ENCODE results near the gene TBC1D5. TPM values are rescaled to one million over a fixed set of nuclear protein-coding genes. Genes with fewer than 3 reads are reported as not detected.
"Not testable (repeated sequence)": the region's sequence is repeated elsewhere in the genome, so short reads cannot be mapped to it uniquely, and the experiment has no call there.

The TBC1D5 gene, protein sequence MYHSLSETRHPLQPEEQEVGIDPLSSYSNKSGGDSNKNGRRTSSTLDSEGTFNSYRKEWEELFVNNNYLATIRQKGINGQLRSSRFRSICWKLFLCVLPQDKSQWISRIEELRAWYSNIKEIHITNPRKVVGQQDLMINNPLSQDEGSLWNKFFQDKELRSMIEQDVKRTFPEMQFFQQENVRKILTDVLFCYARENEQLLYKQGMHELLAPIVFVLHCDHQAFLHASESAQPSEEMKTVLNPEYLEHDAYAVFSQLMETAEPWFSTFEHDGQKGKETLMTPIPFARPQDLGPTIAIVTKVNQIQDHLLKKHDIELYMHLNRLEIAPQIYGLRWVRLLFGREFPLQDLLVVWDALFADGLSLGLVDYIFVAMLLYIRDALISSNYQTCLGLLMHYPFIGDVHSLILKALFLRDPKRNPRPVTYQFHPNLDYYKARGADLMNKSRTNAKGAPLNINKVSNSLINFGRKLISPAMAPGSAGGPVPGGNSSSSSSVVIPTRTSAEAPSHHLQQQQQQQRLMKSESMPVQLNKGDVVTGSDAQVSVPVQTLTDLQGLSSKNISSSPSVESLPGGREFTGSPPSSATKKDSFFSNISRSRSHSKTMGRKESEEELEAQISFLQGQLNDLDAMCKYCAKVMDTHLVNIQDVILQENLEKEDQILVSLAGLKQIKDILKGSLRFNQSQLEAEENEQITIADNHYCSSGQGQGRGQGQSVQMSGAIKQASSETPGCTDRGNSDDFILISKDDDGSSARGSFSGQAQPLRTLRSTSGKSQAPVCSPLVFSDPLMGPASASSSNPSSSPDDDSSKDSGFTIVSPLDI
- 52.4 and 67.7 TPM in 2 replicates for total RNA-seq

DNA sequence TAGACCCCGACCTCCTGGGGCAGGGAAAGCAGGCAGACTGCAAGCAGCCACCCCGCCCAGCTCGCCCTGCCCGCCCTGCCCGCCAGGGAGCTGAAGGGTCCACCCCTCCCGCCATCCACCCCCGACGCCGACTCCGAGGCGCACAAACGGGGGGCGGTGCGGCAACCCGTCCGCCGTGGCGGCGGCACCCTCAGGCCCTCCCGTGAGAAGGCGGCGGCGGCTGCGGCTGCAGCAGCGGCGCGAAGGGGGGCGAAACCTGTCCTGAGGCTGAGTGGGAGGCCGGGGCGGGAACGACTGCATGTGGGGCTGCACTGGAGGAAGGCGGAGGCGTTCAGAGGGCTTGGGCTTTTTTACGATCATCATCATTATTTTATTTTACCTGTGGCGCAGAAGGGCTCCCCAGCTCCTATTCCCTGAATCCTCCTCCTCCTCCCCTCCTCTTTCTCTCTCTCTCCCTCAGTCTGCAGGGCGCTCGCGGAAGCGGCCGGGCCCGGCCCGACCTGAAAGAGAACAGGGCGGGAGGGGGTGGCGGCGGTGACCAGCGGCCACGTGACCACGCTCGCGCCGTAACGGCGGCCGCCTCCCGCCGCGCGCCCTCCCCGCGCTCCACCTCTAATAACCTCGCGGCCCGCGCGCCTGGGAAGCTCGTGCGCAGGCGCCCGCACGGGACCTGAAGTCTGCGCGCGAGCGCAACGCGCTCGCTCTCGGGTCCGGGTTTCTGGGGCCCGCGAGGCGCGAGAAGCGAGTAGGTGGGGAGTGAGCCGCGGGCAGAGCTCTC lies at the start of gene TBC1D5:
Gene TBC1D5 (minus strand): TSS at position 530 of the 778 bp plus-strand sequence. CDS start 234,061 bp downstream, outside the sequence.
- DNase-seq (ENCODE audit: extremely low read depth, low read depth, low spot score): no peak

DNA sequence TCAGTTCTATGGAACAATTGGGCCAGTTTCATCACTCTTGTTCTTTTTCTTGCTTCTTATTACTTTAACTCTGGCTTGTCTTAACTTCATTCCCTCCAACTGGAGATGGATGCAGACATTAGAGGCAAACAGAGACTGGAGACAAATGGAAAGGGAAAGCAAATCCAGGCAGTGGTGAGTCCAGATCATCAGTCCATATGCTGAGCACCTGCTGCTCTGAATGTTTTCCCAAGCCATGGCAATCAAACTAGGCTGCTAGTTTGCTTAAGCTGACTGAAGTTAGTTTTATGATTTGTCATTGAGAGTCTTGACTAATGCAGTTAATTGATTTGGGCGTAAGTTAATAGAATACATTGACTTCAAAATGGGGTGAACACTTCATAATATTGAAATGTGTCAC lies 41.0 kb upstream of the TBC1D5 start:
- no peak for DNase-seq (ENCODE audit: extremely low read depth, low read depth, low spot score)

DNA sequence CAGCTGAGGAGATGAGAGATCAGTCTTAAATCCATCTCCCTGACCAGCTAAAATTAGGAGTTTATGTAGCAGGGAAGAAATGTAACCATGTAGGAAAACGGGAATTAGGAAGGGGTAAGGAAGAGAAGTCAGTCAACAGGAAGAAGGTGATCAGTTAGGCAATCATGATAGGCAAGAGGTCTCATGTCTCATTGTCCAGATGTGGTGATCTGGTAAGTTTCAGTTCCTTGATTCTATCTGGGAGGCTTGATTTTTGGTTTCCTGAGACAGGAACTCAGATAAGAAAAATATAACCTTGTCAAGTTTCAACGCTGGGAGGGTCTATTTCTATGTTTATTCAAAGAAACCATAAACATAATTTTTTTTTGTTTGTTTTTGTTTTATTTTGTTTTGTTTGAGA lies 40.3 kb upstream of the TBC1D5 start:
- no peak for DNase-seq (ENCODE audit: extremely low read depth, low read depth, low spot score)

DNA sequence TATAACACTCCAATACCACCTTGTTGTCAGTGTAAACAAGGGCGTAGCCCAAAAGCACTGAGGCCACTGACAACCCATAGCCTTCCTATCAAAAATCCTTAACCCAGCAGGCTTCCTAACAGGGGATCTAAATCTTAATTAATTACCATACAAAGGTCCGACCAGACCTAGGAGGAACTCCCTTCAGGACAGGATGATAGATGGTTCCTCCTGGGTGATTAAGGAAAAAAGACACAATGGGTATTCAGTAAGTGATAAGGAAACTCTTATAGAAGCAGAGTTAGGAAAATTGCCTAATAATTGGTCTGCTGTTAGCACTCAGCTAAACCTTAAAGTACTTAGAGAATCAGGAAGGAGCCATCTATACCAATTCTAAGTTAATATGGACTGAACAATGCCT lies 37.9 kb upstream of the TBC1D5 start:
- not testable (repeated sequence) for DNase-seq (ENCODE audit: extremely low read depth, low read depth, low spot score)

DNA sequence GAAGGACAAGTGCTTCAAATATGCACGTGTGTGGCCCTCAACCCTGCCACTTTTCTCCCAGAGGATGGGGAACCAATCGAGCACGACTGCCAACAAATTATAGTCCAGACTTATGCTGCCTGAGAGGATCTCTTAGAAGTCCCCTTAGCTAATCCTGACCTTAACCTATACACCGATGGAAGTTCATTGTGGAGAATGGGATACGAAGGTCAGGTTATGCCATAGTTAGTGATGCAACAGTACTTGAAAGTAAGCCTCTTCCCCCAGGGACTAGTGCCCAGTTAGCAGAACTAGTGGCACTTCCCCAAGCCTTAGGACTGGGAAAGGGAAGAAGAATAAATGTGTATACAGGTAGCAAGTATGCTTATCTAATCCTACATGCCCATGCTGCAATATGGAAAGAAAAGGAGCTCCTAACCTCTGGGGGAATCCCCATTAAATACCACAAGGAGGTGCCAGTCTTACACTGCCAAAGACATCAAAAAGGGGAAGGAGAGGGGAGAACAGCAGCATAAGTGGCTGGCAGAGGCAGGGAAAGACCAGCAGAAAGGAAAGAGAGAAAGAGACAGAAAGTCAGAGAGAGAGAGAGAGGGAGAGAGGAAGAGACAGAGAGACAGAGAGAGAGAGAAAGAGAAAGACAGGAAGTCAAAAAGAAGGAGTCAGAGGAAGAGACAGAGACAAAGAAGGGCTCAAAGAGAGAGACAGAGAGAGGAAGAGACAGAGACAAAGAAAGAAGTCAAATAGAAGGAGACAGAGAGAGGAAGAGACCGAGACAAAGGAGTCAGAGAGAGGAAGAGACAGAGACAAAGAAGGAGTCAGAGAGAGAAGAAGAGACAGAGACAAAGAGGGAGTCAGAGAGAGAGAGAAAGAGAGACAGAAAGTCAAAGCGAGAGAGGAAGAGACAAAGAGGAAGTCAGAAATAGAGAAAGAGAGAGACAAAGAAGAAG lies 37.1 kb upstream of the TBC1D5 start:
- not testable (repeated sequence) for DNase-seq (ENCODE audit: extremely low read depth, low read depth, low spot score)

DNA sequence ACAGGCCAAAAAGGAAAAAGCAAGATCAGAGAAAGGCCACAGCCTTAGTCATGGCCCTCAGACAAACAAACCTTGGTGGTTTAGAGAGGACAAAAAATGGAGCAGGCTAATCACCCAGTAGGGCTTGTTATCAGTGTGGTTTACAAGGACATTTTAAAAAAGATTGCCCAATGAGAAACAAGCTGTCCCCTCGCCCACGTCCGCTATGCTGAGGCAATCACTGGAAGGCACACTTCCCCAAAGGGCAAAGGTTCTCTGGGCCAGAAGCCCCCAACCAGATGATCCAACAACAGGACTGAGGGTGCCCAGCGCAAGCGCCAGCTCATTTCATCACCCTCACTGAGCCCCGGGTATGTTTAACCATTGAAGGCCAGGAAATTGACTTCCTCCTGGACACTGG lies 34.9 kb upstream of the TBC1D5 start:
- DNase-seq (ENCODE audit: extremely low read depth, low read depth, low spot score): not testable (repeated sequence)

DNA sequence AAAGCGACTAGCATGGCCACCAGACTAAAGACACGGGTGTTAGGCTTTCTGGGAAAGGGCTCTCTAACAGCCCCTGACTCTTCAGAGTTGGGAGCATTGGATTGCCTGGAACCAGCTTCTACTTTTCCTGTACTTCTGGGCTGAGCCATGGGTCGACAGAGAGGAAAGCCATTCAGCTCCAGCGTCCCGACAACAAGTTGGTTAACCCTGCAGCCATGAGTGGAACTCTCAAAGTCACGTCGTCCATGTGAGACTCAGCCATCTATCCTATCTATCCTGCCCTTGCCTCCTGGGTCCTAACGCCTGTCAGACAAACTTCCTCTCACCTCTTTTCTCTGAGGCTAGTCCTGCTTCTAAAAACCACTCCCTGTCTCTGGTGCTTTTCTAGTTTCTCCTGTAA lies 32.6 kb upstream of the TBC1D5 start:
- DNase-seq (ENCODE audit: extremely low read depth, low read depth, low spot score): no peak

DNA sequence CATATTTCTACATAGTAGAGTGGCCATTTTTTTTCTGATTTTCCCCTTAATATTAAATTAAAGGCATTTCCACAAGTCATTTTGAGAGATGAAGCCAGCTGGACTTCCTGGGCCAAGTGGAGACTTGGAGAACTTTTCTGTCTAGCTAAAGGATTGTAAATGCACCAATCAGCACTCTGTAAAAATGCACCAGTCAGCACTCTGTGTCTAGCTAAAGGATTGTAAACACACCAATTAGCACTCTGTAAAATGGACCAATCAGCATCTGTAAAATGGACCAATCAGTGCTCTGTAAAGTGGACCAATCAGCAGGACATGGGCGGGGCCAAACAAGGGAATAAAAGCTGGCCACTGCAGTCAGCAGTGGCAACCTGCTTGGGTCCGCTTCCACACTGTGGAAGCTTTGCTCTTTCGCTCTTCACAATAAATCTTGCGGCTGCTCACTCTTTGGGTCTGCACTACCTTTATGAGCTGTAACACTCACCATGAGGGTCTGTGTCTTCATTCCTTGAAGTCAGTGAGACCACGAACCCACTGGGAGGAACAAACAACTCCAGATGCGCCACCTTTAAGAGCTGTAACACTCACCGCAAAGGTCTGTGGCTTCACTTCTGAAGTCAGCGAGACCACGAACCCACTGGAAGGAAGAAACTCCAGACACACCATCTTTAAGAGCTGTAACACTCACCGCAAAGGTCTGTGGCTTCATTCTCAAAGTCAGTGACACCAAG lies 31.9 kb upstream of the TBC1D5 start:
- DNase-seq (ENCODE audit: extremely low read depth, low read depth, low spot score): not testable (repeated sequence)

DNA sequence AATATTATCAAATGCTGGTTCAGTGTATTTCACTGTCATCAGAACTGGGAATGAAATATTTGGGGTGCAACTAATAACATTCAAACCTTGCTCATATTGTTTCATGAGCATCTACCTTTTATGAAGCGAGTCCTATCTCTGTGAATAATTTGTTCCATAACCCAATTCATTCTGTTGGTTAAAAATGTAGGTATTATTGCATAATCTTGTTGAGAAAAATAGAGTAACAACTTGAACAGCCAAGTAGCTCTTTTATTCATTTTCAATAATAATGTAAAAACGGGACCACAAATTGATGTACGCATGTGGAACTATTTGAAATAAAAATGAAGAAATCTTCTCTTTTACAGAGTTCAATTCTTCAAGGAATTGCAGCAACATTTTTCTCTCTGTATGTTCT lies 30.1 kb upstream of the TBC1D5 start:
- no peak for DNase-seq (ENCODE audit: extremely low read depth, low read depth, low spot score)

DNA sequence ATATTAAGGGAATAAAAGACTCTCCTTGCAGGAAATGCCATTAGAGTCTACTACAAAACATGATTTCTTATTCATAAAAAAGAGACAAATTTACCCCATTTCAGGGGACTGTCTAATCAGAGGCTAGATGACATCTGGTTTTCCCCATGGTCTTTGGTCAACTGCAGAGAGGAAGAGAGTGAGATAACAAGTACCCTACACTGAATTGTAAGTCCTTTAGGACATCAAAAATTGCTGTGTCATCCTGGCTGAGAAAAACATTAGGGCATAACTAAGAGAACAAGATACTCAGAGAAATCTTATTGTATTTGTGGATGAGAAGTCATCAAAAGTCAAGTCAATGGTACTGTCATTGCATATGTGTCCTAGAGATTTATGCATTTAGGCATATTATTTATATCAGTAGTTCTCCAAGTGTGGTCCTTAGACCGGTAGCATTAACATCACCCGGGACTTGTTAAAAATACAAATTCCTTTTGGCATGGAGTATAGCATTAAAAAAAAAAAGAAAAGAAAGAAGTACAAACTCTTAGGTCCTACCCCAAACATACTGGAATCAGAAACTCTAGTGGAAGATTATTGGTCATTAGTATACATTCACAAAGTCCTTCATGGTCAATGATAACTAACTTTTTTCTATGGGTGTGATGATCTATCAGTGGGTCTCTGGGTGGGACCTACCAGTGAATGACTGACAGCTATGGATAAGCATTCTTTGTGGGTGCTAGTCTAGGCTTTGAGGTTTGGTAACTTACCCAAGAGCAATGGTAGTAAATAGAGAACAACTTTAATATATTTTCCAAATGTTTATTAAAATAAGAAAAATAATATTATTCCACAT lies 29.0 kb upstream of the TBC1D5 start:
- no peak for DNase-seq (ENCODE audit: extremely low read depth, low read depth, low spot score)

DNA sequence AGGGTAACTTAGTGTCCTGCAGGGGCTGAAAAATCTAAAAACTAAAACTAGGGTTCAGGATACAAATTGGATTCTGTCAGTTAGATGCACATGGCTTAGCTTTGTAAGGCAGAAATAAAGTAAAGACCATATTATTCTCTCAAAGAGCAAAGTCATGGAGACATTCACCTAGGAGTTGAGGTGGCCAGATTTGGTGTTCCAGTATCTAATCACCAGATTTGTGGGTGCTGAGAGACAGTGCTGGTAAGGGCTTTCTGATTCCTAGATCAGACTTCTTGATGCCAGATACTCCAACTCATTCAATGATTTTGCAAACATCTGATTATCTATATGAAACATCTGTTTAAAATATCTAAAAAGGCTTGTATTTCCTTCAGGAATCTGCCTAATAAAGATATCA lies 28.3 kb upstream of the TBC1D5 start:
- DNase-seq (ENCODE audit: extremely low read depth, low read depth, low spot score): no peak

DNA sequence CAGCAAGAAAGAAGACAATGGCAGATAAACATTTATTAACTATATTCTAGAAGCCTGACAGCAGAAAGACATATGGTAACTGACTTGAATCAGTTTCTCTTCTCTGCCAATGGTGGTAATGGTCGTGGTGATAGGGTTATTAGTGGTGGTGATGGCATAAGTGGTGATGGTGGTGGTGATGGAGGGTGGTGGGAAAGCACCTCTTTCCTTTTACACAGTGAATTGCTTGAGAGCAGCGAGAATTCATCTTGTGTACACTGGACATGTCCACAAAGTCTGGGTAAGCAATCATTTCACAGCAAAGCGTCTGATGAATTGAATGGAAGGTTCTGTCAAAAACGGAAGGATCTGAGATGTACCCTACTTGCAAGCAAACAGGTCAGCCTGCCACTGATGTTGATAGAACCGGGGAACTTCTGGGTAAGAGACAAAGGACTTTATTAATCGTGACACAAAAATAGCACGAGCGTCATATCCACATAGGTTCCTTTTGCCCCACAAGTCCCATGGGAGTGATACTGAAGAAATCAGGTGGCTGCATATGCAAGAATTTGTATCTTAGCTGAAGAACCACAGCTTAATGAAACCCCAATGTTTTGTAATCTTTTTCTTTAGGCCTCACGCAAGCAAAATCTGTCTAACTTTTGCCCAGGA lies 23.5 kb upstream of the TBC1D5 start:
- DNase-seq (ENCODE audit: extremely low read depth, low read depth, low spot score): no peak

DNA sequence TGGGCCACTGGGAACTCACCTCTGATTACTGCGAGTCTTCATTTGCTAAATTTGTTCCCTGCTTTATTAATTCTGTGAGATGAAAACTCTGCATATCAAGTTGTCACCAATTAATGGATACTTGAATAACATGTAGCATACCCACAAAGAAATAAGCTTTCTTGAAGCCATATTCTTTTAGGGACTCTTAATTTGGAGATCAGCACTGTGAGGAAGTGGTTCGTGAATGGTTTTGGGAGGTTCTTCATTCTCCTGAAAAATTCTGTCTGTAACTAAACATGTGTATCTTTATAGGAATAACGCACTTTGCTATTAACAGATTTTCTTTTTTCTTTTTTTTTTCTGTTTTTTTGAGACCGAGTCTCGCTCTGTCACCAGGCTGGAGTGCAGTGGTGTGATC lies 19.1 kb upstream of the TBC1D5 start:
- no peak for DNase-seq (ENCODE audit: extremely low read depth, low read depth, low spot score)

DNA sequence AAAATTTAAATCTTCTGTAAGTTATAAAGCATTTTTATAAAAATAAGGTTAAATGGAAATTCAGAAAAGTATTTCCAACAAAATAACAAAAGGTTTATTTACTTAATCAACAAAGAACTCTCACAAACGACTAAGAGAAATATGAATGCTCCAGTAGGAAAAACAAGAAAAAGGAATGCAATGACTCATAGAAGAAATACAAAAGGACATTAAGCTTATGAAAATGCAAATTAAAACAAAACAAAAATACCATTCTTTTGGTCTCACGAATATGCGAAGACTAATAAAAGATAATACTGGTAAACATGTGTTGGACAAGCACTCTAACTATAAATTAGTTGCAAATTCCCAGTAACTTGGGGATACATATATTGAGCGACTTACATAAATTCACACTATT lies 17.5 kb upstream of the TBC1D5 start:
- DNase-seq (ENCODE audit: extremely low read depth, low read depth, low spot score): no peak

DNA sequence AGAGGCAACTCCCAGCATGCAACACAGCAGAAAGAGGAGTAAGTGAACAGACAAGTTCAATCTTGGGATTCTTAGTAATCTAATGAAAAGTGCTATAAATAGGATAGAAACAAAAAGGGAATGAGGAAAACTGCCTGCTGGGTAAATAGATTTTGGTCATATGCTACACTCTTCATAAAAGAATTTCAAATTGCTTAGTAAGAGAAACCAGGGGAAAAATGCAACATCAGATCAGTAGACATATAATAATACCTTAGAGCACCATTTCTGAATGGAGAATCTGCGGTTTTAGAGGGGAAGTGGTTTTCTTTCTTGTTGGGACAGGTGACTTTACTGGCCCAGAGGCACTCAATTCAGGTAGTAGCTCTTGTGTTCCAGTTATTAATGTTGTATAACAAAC lies 13.4 kb upstream of the TBC1D5 start:
- DNase-seq (ENCODE audit: extremely low read depth, low read depth, low spot score): no peak

DNA sequence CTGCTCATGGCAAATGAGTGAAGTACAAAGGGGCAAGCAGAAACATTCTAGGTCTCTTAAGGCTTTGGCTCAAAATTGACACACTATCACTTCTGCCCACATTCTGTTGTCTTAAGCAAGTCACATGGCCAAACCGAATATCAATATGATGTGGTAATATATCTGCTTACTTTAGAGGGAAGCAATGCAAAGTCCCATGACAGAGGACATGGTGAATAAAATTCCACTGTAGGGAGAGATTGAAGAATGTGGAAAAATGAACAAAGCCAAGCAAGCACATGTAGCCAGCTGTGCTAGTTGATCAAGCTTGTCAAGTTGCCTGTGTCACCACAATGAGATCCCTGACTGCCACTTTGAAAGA lies 11.2 kb upstream of the TBC1D5 start:
- DNase-seq (ENCODE audit: extremely low read depth, low read depth, low spot score): no peak

DNA sequence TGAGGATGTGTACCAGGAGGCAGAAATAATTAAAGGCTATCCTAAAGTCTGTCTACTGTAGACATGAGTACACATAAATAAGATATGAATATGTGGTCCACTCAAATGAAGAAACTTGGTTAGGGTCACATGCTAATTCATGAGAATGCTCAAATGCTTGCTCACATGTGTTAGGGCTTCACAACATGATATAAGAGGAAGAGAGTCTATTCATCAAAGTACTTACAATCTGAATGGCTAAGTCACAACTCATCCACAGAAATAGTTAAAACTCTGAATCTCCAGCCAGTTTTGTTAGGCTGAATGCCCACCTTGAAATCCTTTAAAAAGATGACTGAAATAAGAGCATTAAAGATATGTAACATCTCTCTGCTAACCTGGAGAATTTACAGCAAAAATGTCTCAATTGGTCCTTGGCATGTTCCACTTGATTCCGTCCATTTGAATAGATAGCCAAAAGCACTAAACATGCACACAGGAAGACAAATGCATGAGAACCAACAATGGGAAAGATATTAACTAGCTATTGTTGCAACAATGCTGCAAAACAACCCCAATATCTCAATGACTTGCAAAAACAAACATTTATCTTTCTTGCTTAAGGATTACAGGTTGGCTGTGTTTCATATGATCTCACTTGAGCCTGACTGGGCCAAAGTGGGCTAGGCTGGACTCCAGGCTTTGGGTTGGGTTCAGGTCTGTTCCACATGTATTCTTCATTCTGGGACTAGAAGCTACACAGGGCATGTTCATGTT lies 10.6 kb upstream of the TBC1D5 start:
- no peak for DNase-seq (ENCODE audit: extremely low read depth, low read depth, low spot score)

Data from glomerular endothelial cell (primary cell).